IPS-20b (cell line): Measurements from ENCODE around the gene UNC5C.

Experiments
- H3K27ac ChIP-seq: one replicate; pipeline ENCODE4 v1.5.1; 2013; ENCODE audit warnings: low read length
- H3K27me3 ChIP-seq: 2 replicates; pipeline ENCODE4 v1.6.1; 2013; ENCODE audit warnings: mild to moderate bottlenecking, low read length, inconsistent platforms; ENCODE audit not compliant: insufficient read depth
- H3K36me3 ChIP-seq: 2 replicates; pipeline ENCODE4 v1.6.1; 2013; ENCODE audit warnings: low read depth, mild to moderate bottlenecking, inconsistent platforms, low read length, moderate library complexity; ENCODE audit not compliant: insufficient read depth
- H3K4me1 ChIP-seq: 2 replicates; pipeline ENCODE4 v1.6.1; 2013; ENCODE audit warnings: mild to moderate bottlenecking, control low read depth, inconsistent platforms, low read length, moderate library complexity; ENCODE audit not compliant: insufficient read depth
- H3K4me3 ChIP-seq: 2 replicates; pipeline ENCODE4 v1.5.1; 2013; ENCODE audit warnings: mild to moderate bottlenecking, low read length, inconsistent platforms
- H3K9ac ChIP-seq: 2 replicates; pipeline ENCODE4 v1.6.1; 2013; ENCODE audit warnings: low read depth, mild to moderate bottlenecking, inconsistent platforms, low read length, moderate library complexity
- H3K9me3 ChIP-seq: 2 replicates; pipeline ENCODE4 v1.6.1; 2013; ENCODE audit warnings: mild to moderate bottlenecking, low read depth, low read length, inconsistent platforms; ENCODE audit not compliant: insufficient read depth

Gene UNC5C

GRCh38 chr4:95532305-95532704 is 16.5 kb downstream of the UNC5C start:
- Histone ChIP-seq H3K9ac (no peak overlapping the region), H3K4me1 (no peaks in the 10 kb centered on the region), H3K27ac (no peak overlapping the region), H3K4me3 (no peak overlapping the region), H3K27me3 (no peaks in the 10 kb centered on the region), H3K36me3 (no peaks in the 10 kb centered on the region), H3K9me3 (no peaks in the 10 kb centered on the region)

DNA sequence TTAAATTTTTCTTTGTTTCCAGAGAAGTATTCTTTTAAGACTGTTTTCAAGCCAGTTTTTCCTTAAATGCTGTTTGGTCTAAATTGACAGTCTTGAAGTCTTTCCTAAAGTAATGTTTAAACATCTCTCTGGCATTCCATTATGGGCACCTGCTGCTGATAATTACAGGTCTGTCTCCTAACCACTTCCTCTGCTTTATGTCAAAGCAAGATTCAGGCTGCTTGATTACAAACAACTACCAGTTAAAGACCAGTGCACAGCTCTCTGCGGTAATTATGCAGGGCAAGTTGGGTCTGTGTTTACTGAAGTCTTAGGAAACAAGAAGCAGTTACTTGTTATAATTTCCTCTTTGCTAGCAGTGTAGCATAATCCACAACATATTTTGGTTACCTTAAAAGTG is 17.6 kb downstream of the UNC5C start:
- Histone ChIP-seq H3K9me3 (no peaks in the 10 kb centered on the region), H3K27me3 (no peaks in the 10 kb centered on the region), H3K4me3 (no peak overlapping the region), H3K4me1 (no peaks in the 10 kb centered on the region), H3K27ac (no peak overlapping the region), H3K9ac (no peak overlapping the region), H3K36me3 (no peaks in the 10 kb centered on the region)

- H3K4me3 ChIP-seq, result no peak overlapping the region
- no peaks in the 10 kb centered on the region for H3K27me3 ChIP-seq
- H3K9ac ChIP-seq, result no peak overlapping the region
- no peaks in the 10 kb centered on the region for H3K36me3 ChIP-seq
- H3K9me3 ChIP-seq, result no peaks in the 10 kb centered on the region
- no peaks in the 10 kb centered on the region for H3K4me1 ChIP-seq
- no peak overlapping the region for H3K27ac ChIP-seq
These were observed 18.8 kb downstream of the UNC5C start for GRCh38 chr4:95529946-95530345.

GRCh38 chr4:95528388-95528948 is 20.3 kb downstream of the UNC5C start:
- Histone ChIP-seq H3K9ac (no peak overlapping the region), H3K4me1 (no peaks in the 10 kb centered on the region), H3K36me3 (no peaks in the 10 kb centered on the region), H3K9me3 (no peaks in the 10 kb centered on the region), H3K4me3 (no peak overlapping the region), H3K27ac (no peak overlapping the region), H3K27me3 (no peaks in the 10 kb centered on the region)

DNA sequence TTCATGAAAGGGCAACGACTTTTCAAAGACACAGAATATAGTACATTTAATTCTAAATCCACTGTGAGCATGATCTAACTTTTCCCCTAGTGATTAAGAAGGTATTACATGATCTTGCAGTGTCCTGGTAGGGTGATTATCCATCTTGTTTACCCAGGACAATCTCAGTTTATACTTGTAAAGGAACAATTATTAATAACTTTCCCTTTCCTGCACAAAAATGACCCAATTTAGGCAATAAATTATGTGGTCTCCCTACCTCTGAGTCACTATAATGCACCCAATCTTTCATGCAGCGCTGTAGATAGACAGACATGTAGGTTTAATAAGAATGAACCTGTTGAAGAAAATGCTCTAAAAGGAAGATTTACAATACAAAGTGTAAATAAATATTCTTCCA is 22.7 kb downstream of the UNC5C start:
- no peak overlapping the region for H3K9ac ChIP-seq
- H3K27me3 ChIP-seq, result no peaks in the 10 kb centered on the region
- H3K4me1 ChIP-seq, result no peaks in the 10 kb centered on the region
- no peak overlapping the region for H3K27ac ChIP-seq
- H3K9me3 ChIP-seq, result no peaks in the 10 kb centered on the region
- no peak overlapping the region for H3K4me3 ChIP-seq
- no peaks in the 10 kb centered on the region for H3K36me3 ChIP-seq

GRCh38 chr4:95524729-95525128 is 24.0 kb downstream of the UNC5C start:
- Histone ChIP-seq H3K4me1 (no peaks in the 10 kb centered on the region), H3K36me3 (no peaks in the 10 kb centered on the region), H3K9me3 (no peaks in the 10 kb centered on the region), H3K27me3 (no peaks in the 10 kb centered on the region), H3K27ac (no peak overlapping the region), H3K4me3 (no peak overlapping the region), H3K9ac (no peak overlapping the region)

DNA sequence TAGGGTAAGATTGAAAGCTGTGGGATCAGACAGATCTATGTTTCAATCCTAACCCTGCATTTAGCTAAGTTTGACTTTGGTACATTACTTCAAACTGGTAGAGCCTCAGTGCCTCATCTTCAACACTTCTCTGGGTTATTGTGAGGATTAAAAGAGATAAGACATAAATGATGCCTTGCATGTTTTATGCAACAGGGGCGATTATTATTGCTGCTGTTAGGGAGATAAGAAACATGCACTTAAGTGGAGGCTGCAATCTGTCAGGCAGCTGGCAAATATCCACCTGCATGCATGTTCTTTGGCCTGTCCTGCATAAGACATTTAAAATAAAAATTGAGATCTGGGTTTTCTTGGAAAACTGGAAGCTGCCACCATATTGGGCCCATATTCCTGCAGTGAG is 24.6 kb downstream of the UNC5C start:
- Histone ChIP-seq H3K27me3 (no peaks in the 10 kb centered on the region), H3K36me3 (no peaks in the 10 kb centered on the region), H3K9ac (no peak overlapping the region), H3K27ac (no peak overlapping the region), H3K4me3 (no peak overlapping the region), H3K4me1 (no peaks in the 10 kb centered on the region), H3K9me3 (no peaks in the 10 kb centered on the region)

DNA sequence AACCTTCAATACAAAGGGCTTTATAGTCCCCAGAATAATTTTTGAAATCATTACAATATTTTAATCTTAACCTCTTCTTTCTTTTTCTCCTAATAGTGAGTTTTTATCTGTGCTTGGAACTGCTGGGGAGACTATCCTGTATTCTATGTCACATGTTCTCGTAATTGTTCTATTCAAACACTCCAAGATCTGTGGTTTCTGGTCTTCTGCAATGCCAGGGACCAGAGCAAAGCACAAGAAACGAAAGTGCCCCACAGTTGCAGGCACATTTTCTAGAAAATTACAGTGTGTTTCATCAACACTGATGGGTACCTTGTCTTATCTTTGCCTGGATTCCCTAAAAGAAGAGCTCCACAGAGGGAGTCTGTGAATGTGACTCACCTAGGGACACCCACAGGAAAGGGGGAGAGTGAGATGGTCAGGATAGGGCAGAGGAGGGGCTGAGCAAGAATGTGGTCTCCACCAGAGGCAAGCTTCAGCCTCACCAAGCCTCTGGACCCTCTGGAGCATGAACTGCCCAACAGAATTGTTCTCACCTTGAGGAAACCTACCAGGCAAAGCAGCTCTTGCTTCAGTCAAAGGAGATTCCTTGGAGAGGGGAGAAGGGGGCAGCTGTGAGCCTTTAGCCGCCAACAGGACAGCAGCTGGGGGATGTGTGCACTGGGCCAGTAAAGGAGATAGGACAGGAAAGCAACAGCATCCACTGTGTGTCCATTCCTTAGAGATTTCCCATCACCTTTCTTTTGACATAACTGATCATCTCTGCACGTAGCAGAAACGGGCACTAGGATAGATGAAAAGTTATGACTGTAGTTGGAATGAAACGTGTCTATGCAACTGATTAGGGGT is 25.9 kb downstream of the UNC5C start:
- Histone ChIP-seq H3K4me3 (no peak overlapping the region), H3K36me3 (no peaks in the 10 kb centered on the region), H3K9me3 (no peaks in the 10 kb centered on the region), H3K27me3 (no peaks in the 10 kb centered on the region), H3K9ac (no peak overlapping the region), H3K4me1 (no peaks in the 10 kb centered on the region), H3K27ac (no peak overlapping the region)

DNA sequence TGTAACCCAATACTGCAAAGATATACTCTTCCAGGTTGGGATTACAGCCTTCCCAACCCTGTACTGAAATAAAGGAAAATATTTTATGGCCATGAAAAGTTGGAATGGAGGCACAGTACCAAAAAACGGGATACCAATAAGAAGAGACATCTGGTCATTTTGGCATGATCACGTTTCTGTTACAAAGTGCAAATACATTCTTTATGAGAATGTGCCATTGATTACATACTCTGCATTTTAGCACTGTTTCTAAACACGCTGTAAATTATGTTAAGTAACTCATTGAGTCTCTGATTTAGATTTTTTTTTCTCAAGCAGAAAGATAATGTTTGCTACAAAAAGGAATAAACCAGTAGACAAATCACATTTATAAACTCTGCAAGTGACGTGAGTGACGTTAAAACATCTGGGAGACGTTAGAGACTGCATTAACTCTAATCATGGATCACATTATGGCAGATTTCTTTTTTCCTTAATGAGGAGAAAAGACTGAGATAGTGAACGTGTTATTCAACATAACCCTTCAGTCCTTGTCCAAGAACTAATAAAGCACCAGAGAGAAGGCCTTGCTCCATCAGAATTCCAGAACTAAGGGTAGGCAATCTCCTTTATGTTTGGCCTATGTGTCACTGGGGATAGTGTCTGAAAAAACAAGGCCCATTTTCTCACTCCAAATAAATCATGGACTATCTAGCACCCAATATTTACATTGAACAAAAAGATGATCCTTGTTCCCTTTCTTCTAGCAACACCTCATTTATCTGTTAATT is 31.0 kb downstream of the UNC5C start:
- Histone ChIP-seq H3K4me1 (no peaks in the 10 kb centered on the region), H3K27ac (no peak overlapping the region), H3K27me3 (no peaks in the 10 kb centered on the region), H3K9me3 (no peaks in the 10 kb centered on the region), H3K4me3 (no peak overlapping the region), H3K36me3 (no peaks in the 10 kb centered on the region), H3K9ac (no peak overlapping the region)

DNA sequence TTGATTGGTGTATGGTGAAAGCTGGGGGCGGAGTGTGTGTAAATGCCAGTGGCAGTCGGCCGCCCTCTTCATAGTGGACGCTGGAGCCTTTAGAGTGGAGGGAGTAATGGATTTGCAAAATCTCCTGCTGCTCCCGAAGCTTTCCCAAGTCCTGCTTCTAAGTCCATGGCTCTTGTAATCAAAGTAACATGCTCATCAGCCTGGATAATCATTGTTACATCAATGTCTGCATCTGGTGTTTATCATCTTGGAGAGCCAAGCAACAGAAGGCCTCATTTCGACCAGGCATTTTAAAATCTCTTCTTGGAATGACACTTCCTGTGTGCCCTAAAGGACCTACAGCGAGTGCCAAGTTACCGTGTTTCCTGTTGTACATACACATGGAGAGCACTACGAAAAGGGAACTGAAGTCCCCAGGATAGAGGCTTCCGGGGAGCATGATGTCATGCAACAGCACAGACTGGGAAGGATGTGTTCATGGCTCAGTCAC is 32.2 kb downstream of the UNC5C start:
- H3K9ac ChIP-seq, result no peak overlapping the region
- no peaks in the 10 kb centered on the region for H3K27me3 ChIP-seq
- no peaks in the 10 kb centered on the region for H3K36me3 ChIP-seq
- peaks cover 5% of the 10 kb centered on the region; the same call in 1 of the 2 replicates for H3K4me1 ChIP-seq
- no peak overlapping the region for H3K27ac ChIP-seq
- no peaks in the 10 kb centered on the region for H3K9me3 ChIP-seq
- no peak overlapping the region for H3K4me3 ChIP-seq

GRCh38 chr4:95515589-95515988 is 33.2 kb downstream of the UNC5C start:
- no peak overlapping the region for H3K4me3 ChIP-seq
- no peak overlapping the region for H3K27ac ChIP-seq
- no peaks in the 10 kb centered on the region for H3K36me3 ChIP-seq
- no peaks in the 10 kb centered on the region for H3K9me3 ChIP-seq
- H3K9ac ChIP-seq, result no peak overlapping the region
- H3K4me1 ChIP-seq, result peaks cover 5% of the 10 kb centered on the region; the same call in 1 of the 2 replicates
- no peaks in the 10 kb centered on the region for H3K27me3 ChIP-seq
